Astrocyte of the cerebellum (primary cell): ENCODE results near the gene ANKRD33B.
"Not testable (repeated sequence)": the region's sequence is repeated elsewhere in the genome, so short reads cannot be mapped to it uniquely, and the experiment has no call there.

ENCODE experiments used
- DNase-seq: peaks from one replicate; pipeline ENCODE4 v3.0.0-alpha.2; 2011; ENCODE audit warnings: low read depth
- H3K4me3 ChIP-seq: 2 replicates; pipeline ENCODE4 v1.5.1; 2011; ENCODE audit warnings: mild to moderate bottlenecking, low read depth, low read length, moderate library complexity
- CTCF ChIP-seq: IDR thresholded peaks from 2 replicates; pipeline ENCODE4 v1.5.1; 2012; ENCODE audit warnings: low read length, low read depth, moderate library complexity, mild to moderate bottlenecking; ENCODE audit errors: missing control alignments
- in situ Hi-C: cut with HindIII; loops from 2 replicates; pipeline ENCODE4 v1.10.0; 2017; ENCODE audit warnings: low sequenced_read_pairs

The ANKRD33B gene

DNA sequence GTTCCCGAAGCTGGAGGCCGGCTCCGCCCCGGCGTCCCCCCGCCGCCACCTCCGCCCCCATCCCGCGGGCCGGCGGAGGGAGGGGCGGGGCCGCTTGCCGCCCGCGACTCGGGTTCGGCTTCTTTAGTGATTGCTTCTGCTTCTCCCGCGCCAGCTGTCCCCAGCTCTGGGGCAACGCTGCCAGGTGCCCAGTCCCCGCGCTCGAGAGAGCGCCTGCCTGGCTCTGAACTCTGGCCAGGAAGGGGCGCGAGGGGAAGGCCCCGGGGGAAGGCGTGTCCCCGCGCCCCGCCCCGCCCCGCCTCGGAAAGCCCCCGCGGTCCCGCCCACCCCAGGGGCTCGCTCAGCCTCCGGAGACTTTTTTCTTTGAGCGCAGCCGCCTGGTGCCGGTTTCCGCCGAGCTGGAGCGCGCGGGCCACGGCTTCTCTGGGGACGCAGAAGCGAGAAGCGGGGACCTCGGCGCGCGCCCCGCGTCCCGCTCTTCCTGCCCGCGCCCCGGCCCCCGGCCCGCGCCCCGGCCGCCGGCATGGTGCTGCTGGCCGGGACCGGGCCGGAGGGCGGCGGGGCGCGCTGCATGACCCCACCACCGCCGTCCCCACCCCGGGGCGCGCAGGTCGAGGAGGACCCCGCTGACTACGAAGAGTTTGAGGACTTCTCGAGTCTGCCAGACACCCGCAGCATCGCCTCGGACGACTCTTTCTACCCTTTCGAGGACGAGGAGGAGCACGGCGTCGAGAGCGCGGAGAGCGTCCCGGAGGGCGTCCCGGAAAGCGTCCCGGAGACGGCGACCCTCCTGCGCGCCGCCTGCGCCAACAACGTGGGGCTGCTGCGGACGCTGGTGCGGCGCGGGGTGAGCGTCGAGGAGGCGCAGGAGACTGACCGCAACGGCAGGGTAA, at the start of gene ANKRD33B:
Gene ANKRD33B, plus strand, starts transcription at position 126 of the 893 bp plus-strand sequence. Its CDS starts 398 bp downstream, at position 524.
- no peak for TF ChIP-seq CTCF
- no peak for DNase-seq
- H3K4me3 ChIP-seq, result peak within 1 kb of the TSS; percentile 81
- in situ Hi-C loops, result no loop called here

DNA sequence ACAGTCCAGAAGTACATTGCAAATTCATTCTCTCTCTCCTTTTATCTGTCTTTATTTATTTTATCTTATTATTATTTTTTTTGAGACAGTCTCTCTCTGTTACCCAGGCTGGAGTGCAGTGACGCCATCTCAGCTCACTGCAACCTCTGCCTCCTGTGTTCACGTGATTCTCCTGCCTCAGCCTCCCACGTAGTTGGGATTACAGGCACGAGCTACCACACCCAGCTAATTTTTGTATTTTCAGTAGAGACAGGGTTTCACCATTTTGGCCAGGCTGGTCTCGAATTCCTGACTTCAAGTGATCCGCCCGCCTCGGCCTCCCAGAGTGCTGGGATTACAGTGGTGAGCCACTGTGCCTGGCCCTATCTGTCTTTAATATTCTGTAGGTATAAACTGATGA, 49.3 kb upstream of the ANKRD33B start:
- H3K4me3 ChIP-seq, in situ Hi-C loops, DNase-seq: not testable (repeated sequence)

GRCh38 chr5:10515492-10515891, 48.4 kb upstream of the ANKRD33B start:
- TF ChIP-seq CTCF, result no peak
- in situ Hi-C loops, result no loop called here
- no peak for DNase-seq
- no peak overlapping the region for H3K4me3 ChIP-seq

DNA sequence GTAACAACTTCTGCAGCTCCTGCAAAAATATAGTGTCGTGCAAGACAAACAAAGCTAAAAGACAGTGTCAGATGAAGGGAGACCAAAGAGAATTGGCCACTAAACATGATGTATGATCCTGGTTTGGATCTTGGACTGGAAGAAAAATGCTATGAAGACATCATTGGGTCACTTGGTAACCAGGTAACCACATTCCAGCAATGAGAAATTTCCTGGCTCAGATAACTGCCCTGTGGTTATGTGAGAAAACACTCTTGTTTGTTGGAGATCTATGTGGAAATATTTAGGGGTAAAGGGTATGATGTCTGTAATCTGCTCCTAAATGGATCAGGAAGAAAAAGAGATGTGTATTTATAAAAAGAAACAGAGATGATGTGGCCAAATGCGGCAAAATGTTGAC, 45.5 kb upstream of the ANKRD33B start:
- DNase-seq, result peak; percentile 91
- no peak overlapping the region for H3K4me3 ChIP-seq
- no peak for TF ChIP-seq CTCF
- in situ Hi-C loops, result no loop called here

DNA sequence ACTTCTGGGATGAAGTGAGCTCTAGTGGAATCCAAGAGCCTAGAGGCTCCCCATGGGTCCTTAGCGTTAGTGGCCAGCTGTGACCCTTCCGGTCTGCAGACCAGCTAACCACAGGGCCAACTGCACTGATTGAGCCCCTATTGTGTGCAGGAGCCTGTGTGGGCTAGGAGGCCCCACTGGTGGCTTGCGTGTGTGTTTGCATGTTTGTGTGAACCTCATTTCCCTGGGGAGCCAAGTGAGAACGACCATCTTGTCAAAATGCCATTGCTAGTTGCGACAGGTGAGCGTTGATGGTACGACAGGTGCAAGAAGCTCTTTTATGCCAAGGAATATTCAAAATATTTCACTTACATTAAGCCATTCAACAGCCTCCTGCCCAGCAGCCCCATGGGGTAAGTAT, 44.1 kb upstream of the ANKRD33B start:
- H3K4me3 ChIP-seq, result no peak overlapping the region
- DNase-seq, result no peak
- no peak for TF ChIP-seq CTCF
- in situ Hi-C loops, result no loop called here

DNA sequence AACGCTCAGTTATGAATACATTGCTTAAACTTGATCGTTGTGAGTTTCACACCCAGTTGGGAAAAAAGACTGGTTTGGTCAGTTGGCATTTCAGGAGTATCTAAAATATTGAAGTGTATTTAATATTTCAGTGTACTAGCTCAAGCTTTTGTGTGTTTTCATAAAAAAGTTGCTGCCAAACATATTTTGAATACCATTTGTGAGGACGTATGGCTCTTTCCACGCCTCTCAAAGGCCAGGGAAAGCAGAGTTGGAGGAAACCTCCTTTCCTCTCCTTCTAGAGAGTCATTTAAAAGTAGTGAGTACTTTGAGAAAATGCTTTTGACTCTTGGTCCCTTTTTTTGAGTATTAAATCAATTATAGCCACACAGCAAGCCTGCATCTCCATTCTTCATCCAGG, 43.2 kb upstream of the ANKRD33B start:
- H3K4me3 ChIP-seq, result no peak overlapping the region
- DNase-seq, result no peak
- in situ Hi-C loops, result no loop called here
- TF ChIP-seq CTCF, result no peak

- no peak for DNase-seq
- in situ Hi-C loops, result no loop called here
- H3K4me3 ChIP-seq, result no peak overlapping the region
- peak; percentile 43 for TF ChIP-seq CTCF
These were observed 42.2 kb upstream of the ANKRD33B start for GRCh38 chr5:10521466-10522223.
